Left renal pelvis (tissue), 4 donors: Measurements from ENCODE around the gene OR56A3. TPM values are rescaled to one million over a fixed set of nuclear protein-coding genes. Genes with fewer than 3 reads are reported as not detected.

Experiments used
- DNase-seq, 4 donors: peaks; one replicate each; pipeline ENCODE4 v3.0.0-alpha.2; 2013; ENCODE audit warnings: low read depth in 4 of 4, low spot score in 3 of 4
- polyA plus RNA-seq, 4 donors: library from polyadenylated mRNA; unstranded; fragments of 120-200 nt; gene quantifications; one replicate each; pipeline ENCODE4 v1.2.1, GENCODE V29; 2013; ENCODE audit not compliant: insufficient read length in 4 of 4

OR56A3 gene
- polyA plus RNA-seq, 4 donors = not detected

GRCh38 chr11:5968394-5968793 lies 26.3 kb downstream of the OR56A3 start, which contains the start of gene OR56A5:
OR56A5 (minus strand) TSS chr11:5968494; CDS start chr11:5968494, 0 bp downstream.
- DNase-seq = no peak

GRCh38 chr11:5973530-5973929 lies 31.5 kb downstream of the OR56A3 start:
- no peak for DNase-seq

GRCh38 chr11:5983443-5983842 lies 41.4 kb downstream of the OR56A3 start:
- DNase-seq = no peak

GRCh38 chr11:5986885-5987284 lies 44.8 kb downstream of the OR56A3 start, which contains the start of gene OR52L1:
OR52L1 (minus strand) TSS chr11:5986985; CDS start chr11:5986930, 55 bp downstream.
- DNase-seq = no peak

GRCh38 chr11:5989203-5989602 lies 47.2 kb downstream of the OR56A3 start:
- no peak for DNase-seq

GRCh38 chr11:5992150-5992549 lies 50.1 kb downstream of the OR56A3 start:
- DNase-seq = no peak

GRCh38 chr11:5992604-5993251 lies 50.7 kb downstream of the OR56A3 start:
- DNase-seq = no peak

- DNase-seq = no peak
Measured at GRCh38 chr11:5994791-5995190, 52.7 kb downstream of the OR56A3 start.

Other genes starting within 250 kb of the OR56A3 start
- gene OR56B1, start 205.8 kb upstream of the OR56A3 start, polyA plus RNA-seq = not detected
- not detected for gene OR52N4, start 188.0 kb upstream of the OR56A3 start, polyA plus RNA-seq
- not detected for gene OR52N5, start 158.9 kb upstream of the OR56A3 start, polyA plus RNA-seq
- not detected for gene OR52N1, start 151.0 kb upstream of the OR56A3 start, polyA plus RNA-seq
- not detected for gene OR52N2, start 133.3 kb upstream of the OR56A3 start, polyA plus RNA-seq
- gene OR52E6, start 100.4 kb upstream of the OR56A3 start, polyA plus RNA-seq = not detected
- not detected for gene OR52E8, start 84.6 kb upstream of the OR56A3 start, polyA plus RNA-seq
- gene OR52E4, start 61.6 kb upstream of the OR56A3 start, polyA plus RNA-seq = not detected
- not detected for gene OR52E5, start 49.0 kb upstream of the OR56A3 start, polyA plus RNA-seq
- gene OR56A5, start 26.2 kb downstream of the OR56A3 start, polyA plus RNA-seq = not detected
- not detected for gene OR52L1, start 44.7 kb downstream of the OR56A3 start, polyA plus RNA-seq
- under 1 TPM in 1 of 4 donors, not detected in 3; 0.06 TPM for gene OR56A4, start 64.7 kb downstream of the OR56A3 start, polyA plus RNA-seq
- gene OR56A1, start 88.5 kb downstream of the OR56A3 start, polyA plus RNA-seq = not detected
- under 1 TPM in 1 of 4 donors, not detected in 3; 0.22 TPM for gene OR56B4, start 165.4 kb downstream of the OR56A3 start, polyA plus RNA-seq
- not detected for gene OR52B2, start 228.1 kb downstream of the OR56A3 start, polyA plus RNA-seq